Activated effector memory CD4-positive, alpha-beta T cell treated with Interleukin-2 at 50 U/mL for 16 hours (primary cell): ENCODE results near the gene UBE2G1.
"Not testable (repeated sequence)": the region's sequence is repeated elsewhere in the genome, so short reads cannot be mapped to it uniquely, and the experiment has no call there.

Source experiments
- DNase-seq: peaks from one replicate; pipeline ENCODE4 v3.0.0-alpha.2; 2020

UBE2G1 gene

GRCh38 chr17:4375039-4375748 lies 8.7 kb upstream of the UBE2G1 start:
- DNase-seq = no peak

GRCh38 chr17:4369557-4370230 lies 3.2 kb upstream of the UBE2G1 start:
- no peak for DNase-seq

- DNase-seq = no peak
These were observed 1.9 kb upstream of the UBE2G1 start for GRCh38 chr17:4368341-4368740.

- not testable (repeated sequence) for DNase-seq
These were observed 702 bp upstream of the UBE2G1 start for GRCh38 chr17:4367177-4367576.

GRCh38 chr17:4365628-4366326 lies 698 bp downstream of the UBE2G1 start:
- DNase-seq = no peak

GRCh38 chr17:4365103-4365627 lies 1.3 kb downstream of the UBE2G1 start:
- DNase-seq = peak; percentile 81

GRCh38 chr17:4364622-4365041 lies 1.8 kb downstream of the UBE2G1 start:
- DNase-seq = no peak

- no peak for DNase-seq
These were observed 4.3 kb downstream of the UBE2G1 start for GRCh38 chr17:4362141-4362540.

GRCh38 chr17:4358154-4358553 lies 8.3 kb downstream of the UBE2G1 start:
- no peak for DNase-seq

- DNase-seq = no peak
These were observed 8.8 kb downstream of the UBE2G1 start for GRCh38 chr17:4357671-4358070.

GRCh38 chr17:4357030-4357628 lies 9.3 kb downstream of the UBE2G1 start:
- no peak for DNase-seq

GRCh38 chr17:4354862-4355514 lies 11.5 kb downstream of the UBE2G1 start:
- DNase-seq = no peak

- no peak for DNase-seq
These were observed 12.3 kb downstream of the UBE2G1 start for GRCh38 chr17:4354206-4354605.

GRCh38 chr17:4350214-4350613 lies 16.3 kb downstream of the UBE2G1 start:
- DNase-seq = not testable (repeated sequence)

GRCh38 chr17:4345581-4346252 lies 20.8 kb downstream of the UBE2G1 start:
- DNase-seq = no peak

GRCh38 chr17:4344926-4345325 lies 21.5 kb downstream of the UBE2G1 start:
- no peak for DNase-seq

GRCh38 chr17:4342535-4342934 lies 23.9 kb downstream of the UBE2G1 start:
- DNase-seq = no peak

GRCh38 chr17:4341616-4341977 lies 24.9 kb downstream of the UBE2G1 start:
- DNase-seq = no peak

- DNase-seq = no peak
These were observed 25.4 kb downstream of the UBE2G1 start for GRCh38 chr17:4340914-4341615.

GRCh38 chr17:4334776-4335584 lies 31.5 kb downstream of the UBE2G1 start:
- DNase-seq = no peak

- DNase-seq = no peak
These were observed 32.1 kb downstream of the UBE2G1 start for GRCh38 chr17:4334332-4334731.
